Right lobe of liver (tissue), 4 donors: ENCODE data around the gene ALG12.

Experiments
- POLR2A ChIP-seq: fragments of 450-650 bp; IDR thresholded peaks from one replicate; pipeline ENCODE4 v1.6.1; 2017; ENCODE audit warnings: antibody characterized with exemption, mild to moderate bottlenecking
- TF ChIP-seq, protein P1 (sequence below), 4 donors: fragments of 200-600 bp in 3 of 4; fragments of 450-650 bp in 1 of 4; IDR thresholded peaks; one replicate each; pipeline versions ENCODE4 v1.5.1 to v1.8.0; 2016 to 2022; ENCODE audit warnings: antibody characterized with exemption in 4 of 4, mild to moderate bottlenecking in 2 of 4
- donor health status: DM: no; HTN: no; CAD: no.
- donor health status: DM: no; HTN: no; CAD: no.
- donor health status: DM: no; HTN: yes; CAD: no.

DNA sequence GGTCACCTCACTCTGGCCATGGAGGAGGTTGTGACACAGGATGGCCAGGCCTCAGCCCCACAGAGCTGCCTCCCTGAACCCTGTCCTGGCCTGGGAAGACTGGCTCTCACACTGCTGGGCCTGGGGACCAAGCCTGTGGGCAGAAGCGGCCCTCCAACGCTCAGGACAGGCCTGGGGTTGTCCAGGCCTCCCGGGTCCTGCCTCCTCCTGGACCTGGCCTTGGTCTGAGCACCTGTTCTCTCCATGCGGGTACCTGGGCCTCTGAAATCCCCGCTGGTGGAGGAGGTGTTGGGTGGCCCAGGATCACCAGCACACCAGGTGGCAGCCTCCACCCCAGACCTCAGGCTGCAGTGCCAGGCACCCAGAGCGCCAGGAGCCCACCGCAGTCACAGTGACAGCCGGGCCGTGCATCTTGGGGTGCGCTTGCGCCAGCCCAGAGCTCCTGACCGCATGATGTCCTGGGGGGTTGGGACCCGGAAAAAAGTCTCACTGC, 26.2 kb upstream of the ALG12 start:
- TF ChIP-seq, protein P1, sequence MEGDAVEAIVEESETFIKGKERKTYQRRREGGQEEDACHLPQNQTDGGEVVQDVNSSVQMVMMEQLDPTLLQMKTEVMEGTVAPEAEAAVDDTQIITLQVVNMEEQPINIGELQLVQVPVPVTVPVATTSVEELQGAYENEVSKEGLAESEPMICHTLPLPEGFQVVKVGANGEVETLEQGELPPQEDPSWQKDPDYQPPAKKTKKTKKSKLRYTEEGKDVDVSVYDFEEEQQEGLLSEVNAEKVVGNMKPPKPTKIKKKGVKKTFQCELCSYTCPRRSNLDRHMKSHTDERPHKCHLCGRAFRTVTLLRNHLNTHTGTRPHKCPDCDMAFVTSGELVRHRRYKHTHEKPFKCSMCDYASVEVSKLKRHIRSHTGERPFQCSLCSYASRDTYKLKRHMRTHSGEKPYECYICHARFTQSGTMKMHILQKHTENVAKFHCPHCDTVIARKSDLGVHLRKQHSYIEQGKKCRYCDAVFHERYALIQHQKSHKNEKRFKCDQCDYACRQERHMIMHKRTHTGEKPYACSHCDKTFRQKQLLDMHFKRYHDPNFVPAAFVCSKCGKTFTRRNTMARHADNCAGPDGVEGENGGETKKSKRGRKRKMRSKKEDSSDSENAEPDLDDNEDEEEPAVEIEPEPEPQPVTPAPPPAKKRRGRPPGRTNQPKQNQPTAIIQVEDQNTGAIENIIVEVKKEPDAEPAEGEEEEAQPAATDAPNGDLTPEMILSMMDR (IDR thresholded peaks at IDR 0.05): no peak
- TF ChIP-seq POLR2A: no peak
